Tibial nerve (tissue), 4 donors: Measurements from ENCODE around the gene BHLHA15. TPM values are rescaled to one million over a fixed set of nuclear protein-coding genes. Genes with fewer than 3 reads are reported as not detected.

Experiments
- DNase-seq, 2 donors: peaks; one replicate each; pipeline ENCODE4 v3.0.0-alpha.2; 2019; ENCODE audit warnings: low spot score in 2 of 2
- H3K27ac ChIP-seq, 4 donors: fragments of 200-600 bp; sonication (generic) in 3 of 4; one replicate each; pipeline ENCODE4 v1.5.1; 2017 to 2019; ENCODE audit warnings: mild to moderate bottlenecking in 1 of 4
- H3K27me3 ChIP-seq, 2 donors: fragments of 200-600 bp; sonication (generic) in 1 of 2; one replicate each; pipeline versions ENCODE4 v1.5.1 to v1.6.0; 2017 to 2019
- H3K36me3 ChIP-seq, 3 donors: fragments of 200-600 bp; sonication (generic); one replicate each; pipeline ENCODE4 v1.5.1; 2018 to 2019
- H3K4me1 ChIP-seq, 4 donors: fragments of 200-600 bp; sonication (generic) in 3 of 4; one replicate each; pipeline ENCODE4 v1.5.1; 2017 to 2019
- H3K4me3 ChIP-seq, 4 donors: fragments of 200-600 bp; sonication (generic) in 3 of 4; one replicate each; pipeline ENCODE4 v1.5.1; 2017 to 2019; ENCODE audit warnings: mild to moderate bottlenecking in 1 of 4, moderate library complexity in 1 of 4
- H3K9me3 ChIP-seq, 4 donors: fragments of 200-600 bp; sonication (generic) in 3 of 4; one replicate each; pipeline ENCODE4 v1.5.1; 2017 to 2019
- EP300 ChIP-seq, 2 donors: sonication (generic); formaldehyde crosslinking; IDR thresholded peaks; one replicate each; pipeline ENCODE4 v1.6.1; 2017; ENCODE audit warnings: antibody characterized with exemption in 2 of 2, mild to moderate bottlenecking in 1 of 2
- POLR2A ChIP-seq, 2 donors: fragments of 450-650 bp; IDR thresholded peaks; one replicate each; pipeline ENCODE4 v1.6.1; 2017; ENCODE audit warnings: antibody characterized with exemption in 2 of 2, mild to moderate bottlenecking in 2 of 2, moderate library complexity in 2 of 2
- WGBS, 2 donors: methylation state at CpG; one replicate each; pipeline ENCODE4 v1.1.5; 2018; 5-methylcytosine and 5-hydroxymethylcytosine counted together
- total RNA-seq, 4 donors: library from RNA; depleted of rRNA; stranded (reverse); fragments of >200 nt; gene quantifications; one replicate each; pipeline ENCODE4 v1.1.0, GENCODE V29; 2016
- TF ChIP-seq, protein P1 (sequence below), 5 experiments: fragments of 200-600 bp in 3 of 5; fragments of 450-650 bp in 2 of 5; sonication (generic) in 3 of 5; IDR thresholded peaks; one replicate each; pipeline ENCODE4 v1.5.1; 2016 to 2019; ENCODE audit warnings: antibody characterized with exemption in 5 of 5, mild to moderate bottlenecking in 3 of 5, moderate library complexity in 2 of 5

BHLHA15 gene
- total RNA-seq, 4 donors from 2014 or later, result not detected

GRCh38 chr7:98213296-98213887 is 2.2 kb downstream of the BHLHA15 start:
- H3K36me3 ChIP-seq, result peaks cover 0 to 38% (median 0%) of the 10 kb centered on the region in 3 donors
- H3K27me3 ChIP-seq, result peaks cover 0 to 10% of the 10 kb centered on the region in 2 donors
- no peak overlapping the region for H3K27ac ChIP-seq
- no peak for DNase-seq
- TF ChIP-seq EP300 (IDR thresholded peaks at IDR 0.05) (no peak), POLR2A (IDR thresholded peaks at IDR 0.05) (no peak)
- TF ChIP-seq, protein P1, sequence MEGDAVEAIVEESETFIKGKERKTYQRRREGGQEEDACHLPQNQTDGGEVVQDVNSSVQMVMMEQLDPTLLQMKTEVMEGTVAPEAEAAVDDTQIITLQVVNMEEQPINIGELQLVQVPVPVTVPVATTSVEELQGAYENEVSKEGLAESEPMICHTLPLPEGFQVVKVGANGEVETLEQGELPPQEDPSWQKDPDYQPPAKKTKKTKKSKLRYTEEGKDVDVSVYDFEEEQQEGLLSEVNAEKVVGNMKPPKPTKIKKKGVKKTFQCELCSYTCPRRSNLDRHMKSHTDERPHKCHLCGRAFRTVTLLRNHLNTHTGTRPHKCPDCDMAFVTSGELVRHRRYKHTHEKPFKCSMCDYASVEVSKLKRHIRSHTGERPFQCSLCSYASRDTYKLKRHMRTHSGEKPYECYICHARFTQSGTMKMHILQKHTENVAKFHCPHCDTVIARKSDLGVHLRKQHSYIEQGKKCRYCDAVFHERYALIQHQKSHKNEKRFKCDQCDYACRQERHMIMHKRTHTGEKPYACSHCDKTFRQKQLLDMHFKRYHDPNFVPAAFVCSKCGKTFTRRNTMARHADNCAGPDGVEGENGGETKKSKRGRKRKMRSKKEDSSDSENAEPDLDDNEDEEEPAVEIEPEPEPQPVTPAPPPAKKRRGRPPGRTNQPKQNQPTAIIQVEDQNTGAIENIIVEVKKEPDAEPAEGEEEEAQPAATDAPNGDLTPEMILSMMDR (IDR thresholded peaks at IDR 0.05), result no peak
- peaks cover 0 to 30% (median 5%) of the 10 kb centered on the region in 4 donors for H3K4me1 ChIP-seq
- no peak overlapping the region for H3K4me3 ChIP-seq
- 93 to 94% methylated on average over 7 to 8 of the region's 8 CpGs for WGBS, 2 donors
- H3K9me3 ChIP-seq, result no peaks in the 10 kb centered on the region

- Histone ChIP-seq H3K4me3 (no peak overlapping the region), H3K27me3 (peaks cover 0 to 10% of the 10 kb centered on the region in 2 donors), H3K9me3 (no peaks in the 10 kb centered on the region), H3K4me1 (peaks cover 0 to 35% (median 7%) of the 10 kb centered on the region in 4 donors), H3K36me3 (peaks cover 0 to 35% (median 0%) of the 10 kb centered on the region in 3 donors), H3K27ac (no peak overlapping the region)
- DNase-seq, result no peak
- TF ChIP-seq, protein P1 (IDR thresholded peaks at IDR 0.05), result no peak
- no peak for TF ChIP-seq EP300 (IDR thresholded peaks at IDR 0.05)
- 79 to 88% methylated on average over 14 to 21 of the region's 25 CpGs for WGBS, 2 donors
Observed at GRCh38 chr7:98213888-98214810, 2.9 kb downstream of the BHLHA15 start.

- Histone ChIP-seq H3K27ac (no peak overlapping the region), H3K4me1 (peaks cover 0 to 35% (median 7%) of the 10 kb centered on the region in 4 donors), H3K36me3 (peaks cover 0 to 38% (median 0%) of the 10 kb centered on the region in 3 donors), H3K27me3 (peaks cover 0 to 10% of the 10 kb centered on the region in 2 donors), H3K4me3 (no peak overlapping the region), H3K9me3 (no peaks in the 10 kb centered on the region)
- DNase-seq, result no peak
- TF ChIP-seq, protein P1 (IDR thresholded peaks at IDR 0.05), result no peak
- TF ChIP-seq EP300 (IDR thresholded peaks at IDR 0.05) (no peak), POLR2A (IDR thresholded peaks at IDR 0.05) (no peak)
- 88 to 93% methylated on average over 23 to 27 of the region's 27 CpGs for WGBS, 2 donors
Observed at GRCh38 chr7:98214811-98215321, 3.6 kb downstream of the BHLHA15 start.

- no peak overlapping the region for H3K27ac ChIP-seq
- peaks cover 0 to 29% (median 7%) of the 10 kb centered on the region in 4 donors for H3K4me1 ChIP-seq
- 88 to 91% methylated on average over 29 to 32 of the region's 32 CpGs for WGBS, 2 donors
- H3K27me3 ChIP-seq, result peaks cover 0 to 7% of the 10 kb centered on the region in 2 donors
- no peaks in the 10 kb centered on the region for H3K9me3 ChIP-seq
- TF ChIP-seq, protein P1 (IDR thresholded peaks at IDR 0.05), result no peak
- no peak for TF ChIP-seq POLR2A (IDR thresholded peaks at IDR 0.05)
- no peak for TF ChIP-seq EP300 (IDR thresholded peaks at IDR 0.05)
- H3K4me3 ChIP-seq, result no peak overlapping the region
- peaks cover 0 to 47% (median 0%) of the 10 kb centered on the region in 3 donors for H3K36me3 ChIP-seq
- DNase-seq, result no peak
Observed at GRCh38 chr7:98215561-98216495, 4.6 kb downstream of the BHLHA15 start.
